Lung (tissue), 12 donors: ENCODE measurements around the gene SETD1A. TPM values are rescaled to one million over a fixed set of nuclear protein-coding genes. Genes with fewer than 3 reads are reported as not detected.

Source experiments
- ATAC-seq: fragments of 200-7000 bp; cut with Tn5 transposase; one replicate; pipeline ENCODE4 v1.9.1; 2020; ENCODE audit warnings: moderate number of reproducible peaks; ENCODE audit not compliant: insufficient read depth, low FRiP score
- DNase-seq, 3 donors: peaks; one replicate each; pipeline ENCODE4 v3.0.0-alpha.2; 2013 to 2017
- H3K27ac ChIP-seq, 2 donors: one replicate each; pipeline ENCODE4 v1.5.1; 2013; ENCODE audit warnings: mild to moderate bottlenecking in 2 of 2, moderate library complexity in 2 of 2, control low read depth in 1 of 2, inconsistent platforms in 1 of 2, low read depth in 1 of 2, low read length in 1 of 2
- H3K27me3 ChIP-seq, 3 donors: one replicate each; pipeline ENCODE4 v1.5.1; 2013; ENCODE audit warnings: low read length in 2 of 3; ENCODE audit not compliant: control insufficient read depth in 3 of 3, insufficient read depth in 3 of 3
- H3K36me3 ChIP-seq, 4 donors: one replicate each; pipeline ENCODE4 v1.5.1; 2013; ENCODE audit warnings: low read length in 4 of 4, mild to moderate bottlenecking in 1 of 4, moderate library complexity in 1 of 4; ENCODE audit not compliant: control insufficient read depth in 4 of 4, insufficient read depth in 4 of 4
- H3K4me1 ChIP-seq, 5 donors: one replicate each; pipeline ENCODE4 v1.5.1; 2013; ENCODE audit warnings: low read length in 5 of 5, mild to moderate bottlenecking in 2 of 5, moderate library complexity in 1 of 5; ENCODE audit not compliant: control insufficient read depth in 5 of 5, insufficient read depth in 5 of 5
- H3K4me3 ChIP-seq: one replicate; pipeline ENCODE4 v1.5.1; 2013; ENCODE audit warnings: mild to moderate bottlenecking, control low read depth, moderate library complexity
- H3K9ac ChIP-seq, 2 donors: one replicate each; pipeline ENCODE4 v1.5.1; 2013; ENCODE audit warnings: low read length in 2 of 2, control low read depth in 1 of 2; ENCODE audit not compliant: insufficient read depth in 1 of 2
- H3K9me3 ChIP-seq, 4 donors: one replicate each; pipeline ENCODE4 v1.5.1; 2013; ENCODE audit warnings: low read length in 3 of 4, mild to moderate bottlenecking in 1 of 4, moderate library complexity in 1 of 4; ENCODE audit not compliant: control insufficient read depth in 4 of 4, insufficient read depth in 3 of 4
- CTCF ChIP-seq: IDR thresholded peaks from 2 replicates; pipeline ENCODE4 v1.5.1; 2012; ENCODE audit warnings: mild to moderate bottlenecking; ENCODE audit errors: control extremely low read depth, extremely low read depth
- WGBS, 2 donors: extraction: QIAGEN DNeasy Blood & Tissue Kit; methylation state at CpG; one replicate each; pipeline ENCODE4 v1.1.7; 2013; 5-methylcytosine and 5-hydroxymethylcytosine counted together
- polyA plus RNA-seq, 2 donors: library from polyadenylated mRNA; stranded (reverse); fragments of 200-250 nt; gene quantifications; one replicate each; pipeline ENCODE4 v1.2.1, GENCODE V29; 2013
- total RNA-seq, 2 donors: library from RNA; depleted of rRNA in 1 of 2; stranded (reverse); fragments of >200 nt in 1 of 2; gene quantifications; one replicate each; pipeline ENCODE4 v1.2.1, GENCODE V29; 2014 to 2021
- donor health status: control.
- donor health status: control.
- donor health status: Bipolar disorder and iron deficiency.
- donor health status: healthy.
- donor health status: DM: yes; HTN: yes; CAD: no.

Gene SETD1A
- total and polyA plus RNA-seq, 4 donors, result 7.4 to 22.0 (median 10.9) TPM

- Histone ChIP-seq H3K4me1 (peaks cover 0 to 2% (median 0%) of the 10 kb centered on the region in 5 donors), H3K27ac (no peak overlapping the region), H3K4me3 (no peak overlapping the region), H3K27me3 (no peaks in the 10 kb centered on the region), H3K36me3 (peaks cover 2 to 72% (median 27%) of the 10 kb centered on the region in 4 donors), H3K9me3 (no peaks in the 10 kb centered on the region), H3K9ac (no peak overlapping the region)
- TF ChIP-seq CTCF, result no peak
- no peak for ATAC-seq
- no peak for DNase-seq
- WGBS, 2 donors, result 81 to 93% methylated on average over 27 to 29 of the region's 29 CpGs
These were observed 22.9 kb downstream of the SETD1A start for GRCh38 chr16:30980434-30980833.

GRCh38 chr16:30980959-30981358, 23.4 kb downstream of the SETD1A start:
- H3K36me3 ChIP-seq, result peaks cover 0 to 69% (median 24%) of the 10 kb centered on the region in 4 donors
- H3K4me3 ChIP-seq, result no peak overlapping the region
- H3K4me1 ChIP-seq, result peaks cover 0 to 7% (median 0%) of the 10 kb centered on the region in 5 donors
- TF ChIP-seq CTCF, result no peak
- WGBS, 2 donors, result 97% methylated on average over 14 of the region's 14 CpGs
- no peak overlapping the region for H3K27ac ChIP-seq
- no peak overlapping the region for H3K9ac ChIP-seq
- H3K9me3 ChIP-seq, result no peaks in the 10 kb centered on the region
- no peak for DNase-seq
- no peak for ATAC-seq
- H3K27me3 ChIP-seq, result no peaks in the 10 kb centered on the region

GRCh38 chr16:30982548-30983288, 25.2 kb downstream of the SETD1A start:
- no peak overlapping the region for H3K9ac ChIP-seq
- ATAC-seq, result no peak
- peaks cover 0 to 8% (median 0%) of the 10 kb centered on the region in 5 donors for H3K4me1 ChIP-seq
- peaks cover 0 to 53% (median 23%) of the 10 kb centered on the region in 4 donors for H3K36me3 ChIP-seq
- H3K27me3 ChIP-seq, result no peaks in the 10 kb centered on the region
- H3K27ac ChIP-seq, result no peak overlapping the region
- no peak for TF ChIP-seq CTCF
- H3K4me3 ChIP-seq, result no peak overlapping the region
- no peak for DNase-seq
- 90% methylated on average over 17 of the region's 17 CpGs for WGBS, 2 donors
- H3K9me3 ChIP-seq, result no peaks in the 10 kb centered on the region
